ENCODE results near the gene DMRTA2. TPM values are rescaled to one million over a fixed set of nuclear protein-coding genes. Genes with fewer than 3 reads are reported as not detected.

The DMRTA2 gene
- total RNA-seq, 2 donors from 2014 or later = 1.1 TPM; not detected in 1

DNA sequence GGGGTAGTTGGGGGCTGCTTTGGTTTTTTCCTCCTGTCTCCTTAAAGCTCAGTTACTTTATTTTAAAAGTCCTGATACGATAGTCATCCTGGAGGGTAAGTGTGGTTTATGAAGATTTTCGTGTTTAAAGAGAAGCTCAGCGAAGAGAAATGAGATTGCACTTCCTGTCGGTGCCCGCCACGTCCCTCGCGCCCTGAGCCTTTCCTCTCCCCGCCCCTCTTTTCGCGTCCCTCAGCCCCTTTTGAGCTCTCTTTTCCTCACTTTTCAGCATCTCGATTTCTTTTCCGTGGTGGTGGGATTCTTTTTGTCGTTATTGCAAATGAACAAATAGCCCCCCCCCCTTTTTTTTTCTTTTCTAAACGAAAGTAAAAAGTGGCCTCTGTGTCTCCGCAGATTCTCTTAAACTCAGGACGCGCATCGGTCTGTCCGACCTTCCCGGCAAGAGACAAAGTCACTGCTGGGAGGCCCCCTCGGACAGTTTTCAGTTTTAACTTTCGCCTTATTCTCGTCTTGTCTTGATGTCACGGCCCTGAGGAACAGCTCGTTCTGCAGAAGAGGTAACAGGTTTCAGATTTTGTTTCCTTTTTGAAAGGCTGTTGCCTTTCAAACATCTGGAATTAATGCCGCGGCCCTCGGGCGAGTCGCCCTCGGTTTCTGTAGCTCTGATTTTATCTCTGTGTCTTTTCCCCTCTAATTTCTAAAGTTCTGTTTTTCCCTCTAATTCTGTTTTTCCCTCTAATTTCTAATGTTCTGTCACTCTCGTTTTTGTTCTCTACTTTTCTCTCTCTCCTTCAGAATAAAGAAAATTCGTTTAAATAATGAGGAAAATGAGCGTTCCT is 1.0 kb upstream of the DMRTA2 start:
- Histone ChIP-seq H3K27me3 (replicated peaks; ENCODE audit: insufficient read depth) (peaks cover 74% of the 10 kb centered on the region), H3K9me3 (no peaks in the 10 kb centered on the region), H3K36me3 (no peaks in the 10 kb centered on the region), H3K27ac (no peak overlapping the region), H3K4me1 (replicated peaks) (no peaks in the 10 kb centered on the region), H3K4me3 (no peak overlapping the region)
- TF ChIP-seq, protein P1, sequence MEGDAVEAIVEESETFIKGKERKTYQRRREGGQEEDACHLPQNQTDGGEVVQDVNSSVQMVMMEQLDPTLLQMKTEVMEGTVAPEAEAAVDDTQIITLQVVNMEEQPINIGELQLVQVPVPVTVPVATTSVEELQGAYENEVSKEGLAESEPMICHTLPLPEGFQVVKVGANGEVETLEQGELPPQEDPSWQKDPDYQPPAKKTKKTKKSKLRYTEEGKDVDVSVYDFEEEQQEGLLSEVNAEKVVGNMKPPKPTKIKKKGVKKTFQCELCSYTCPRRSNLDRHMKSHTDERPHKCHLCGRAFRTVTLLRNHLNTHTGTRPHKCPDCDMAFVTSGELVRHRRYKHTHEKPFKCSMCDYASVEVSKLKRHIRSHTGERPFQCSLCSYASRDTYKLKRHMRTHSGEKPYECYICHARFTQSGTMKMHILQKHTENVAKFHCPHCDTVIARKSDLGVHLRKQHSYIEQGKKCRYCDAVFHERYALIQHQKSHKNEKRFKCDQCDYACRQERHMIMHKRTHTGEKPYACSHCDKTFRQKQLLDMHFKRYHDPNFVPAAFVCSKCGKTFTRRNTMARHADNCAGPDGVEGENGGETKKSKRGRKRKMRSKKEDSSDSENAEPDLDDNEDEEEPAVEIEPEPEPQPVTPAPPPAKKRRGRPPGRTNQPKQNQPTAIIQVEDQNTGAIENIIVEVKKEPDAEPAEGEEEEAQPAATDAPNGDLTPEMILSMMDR (IDR thresholded peaks at IDR 0.05) = no peak
- intact Hi-C loops (cut with DNase I) = no loop called here
- DNase-seq (ENCODE audit: low spot score) = no peak
- 8% methylated on average over 35 of the region's 35 CpGs for WGBS

DNA sequence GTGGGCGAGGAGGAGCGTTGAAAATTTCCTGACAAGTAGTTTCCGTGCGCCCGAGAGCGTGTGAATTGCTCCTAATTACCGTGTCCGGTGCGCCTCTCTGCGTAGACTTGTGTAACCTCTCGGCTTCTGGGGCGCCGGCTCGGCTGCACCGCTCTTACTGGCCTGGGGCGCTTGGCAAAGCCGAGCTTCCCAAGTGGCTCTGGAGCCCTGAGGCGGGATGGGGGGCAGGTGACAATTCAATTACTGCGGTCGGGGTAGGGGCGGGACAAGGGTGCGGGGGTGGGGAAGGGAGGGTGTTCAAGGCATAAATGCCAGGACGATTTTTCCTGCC is 392 bp upstream of the DMRTA2 start:
- intact Hi-C loops (cut with DNase I) = no loop called here
- Histone ChIP-seq H3K9me3 (no peaks in the 10 kb centered on the region), H3K27me3 (replicated peaks; ENCODE audit: insufficient read depth) (peaks cover 72% of the 10 kb centered on the region), H3K36me3 (no peaks in the 10 kb centered on the region), H3K4me3 (no peak overlapping the region), H3K27ac (no peak overlapping the region), H3K4me1 (replicated peaks) (no peaks in the 10 kb centered on the region)
- TF ChIP-seq POLR2A (IDR thresholded peaks at IDR 0.05) = no peak
- TF ChIP-seq, protein P1 (IDR thresholded peaks at IDR 0.05) = no peak
- no peak for TF ChIP-seq POLR2AphosphoS5 (IDR thresholded peaks at IDR 0.05)
- WGBS = 4% methylated on average over 23 of the region's 23 CpGs
- no peak for DNase-seq (ENCODE audit: low spot score)

DNA sequence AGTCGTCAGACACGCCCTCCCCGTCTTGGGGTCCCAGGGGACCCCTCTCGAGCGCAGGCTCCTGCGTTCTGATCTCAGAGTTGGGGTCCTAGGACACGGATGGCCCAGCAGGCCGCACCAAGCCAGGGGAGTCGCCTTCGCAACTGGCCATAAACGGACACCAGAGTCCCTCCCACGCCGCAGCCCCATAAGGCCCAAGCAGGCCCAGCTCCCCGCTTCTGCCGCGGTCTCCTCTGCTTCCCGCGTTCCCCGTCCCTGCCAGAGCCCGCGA is 633 bp downstream of the DMRTA2 start:
- WGBS = 10% methylated on average over 20 of the region's 21 CpGs
- no peak for DNase-seq (ENCODE audit: low spot score)
- no peak overlapping the region for H3K27ac ChIP-seq
- peaks cover 68% of the 10 kb centered on the region for H3K27me3 ChIP-seq (replicated peaks; ENCODE audit: insufficient read depth)
- H3K4me3 ChIP-seq = no peak overlapping the region
- H3K4me1 ChIP-seq (replicated peaks) = no peaks in the 10 kb centered on the region
- intact Hi-C loops (cut with DNase I) = no loop called here
- H3K9me3 ChIP-seq = no peaks in the 10 kb centered on the region
- no peak for TF ChIP-seq POLR2AphosphoS5 (IDR thresholded peaks at IDR 0.05)
- TF ChIP-seq, protein P1 (IDR thresholded peaks at IDR 0.05) = no peak
- no peak for TF ChIP-seq POLR2A (IDR thresholded peaks at IDR 0.05)
- no peaks in the 10 kb centered on the region for H3K36me3 ChIP-seq

DNA sequence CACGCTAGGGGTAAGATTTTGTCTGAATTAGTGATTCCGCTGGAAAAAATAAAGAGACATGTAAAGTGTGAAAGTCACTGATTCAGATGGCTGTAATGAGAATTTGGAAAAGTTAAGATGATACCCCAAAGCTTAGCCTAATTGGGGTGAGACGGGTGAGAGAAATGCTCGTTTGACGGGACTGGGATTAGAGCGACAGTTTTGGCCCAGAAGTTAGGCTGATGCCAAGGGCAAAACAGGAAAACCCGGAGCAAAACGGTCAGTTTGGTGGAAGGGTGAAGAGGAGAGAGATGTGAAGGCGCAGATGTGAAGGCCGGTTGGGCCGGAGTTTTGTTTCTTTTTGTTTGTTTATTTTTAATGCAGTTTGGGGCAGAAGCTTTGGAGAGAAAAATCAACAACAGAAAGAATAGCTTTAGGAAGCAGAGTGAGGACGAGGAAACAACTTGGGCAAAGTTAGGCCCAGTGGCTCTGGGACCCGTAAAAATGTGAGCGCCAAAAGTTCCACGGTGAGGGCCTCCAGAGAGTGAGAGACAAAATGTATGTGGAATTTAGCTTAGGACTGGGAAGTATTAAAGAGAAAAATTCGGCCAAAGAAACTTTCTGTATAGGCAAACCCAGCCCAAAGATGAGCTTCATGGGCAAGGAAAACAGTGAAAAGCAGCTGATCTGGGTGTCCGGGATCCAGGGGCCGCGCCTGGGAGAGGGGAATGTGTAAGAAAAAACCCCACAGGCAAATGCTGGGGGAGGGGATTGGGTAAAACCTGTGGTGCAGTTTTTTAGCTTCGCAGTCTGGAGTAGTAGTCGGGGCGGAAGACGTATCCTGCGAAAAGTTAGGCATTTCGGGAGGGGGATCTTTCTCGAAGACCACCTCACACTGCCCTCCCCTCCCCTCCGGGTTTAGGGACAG is 1.2 kb downstream of the DMRTA2 start:
- 28% methylated on average over 27 of the region's 27 CpGs for WGBS
- peaks cover 73% of the 10 kb centered on the region for H3K27me3 ChIP-seq (replicated peaks; ENCODE audit: insufficient read depth)
- TF ChIP-seq POLR2AphosphoS5 (IDR thresholded peaks at IDR 0.05) (no peak), POLR2A (IDR thresholded peaks at IDR 0.05) (no peak)
- TF ChIP-seq, protein P1 (IDR thresholded peaks at IDR 0.05) = no peak

More for the DNA sequence above, 1.2 kb downstream of the DMRTA2 start:
- Histone ChIP-seq H3K27ac (no peak overlapping the region), H3K4me1 (replicated peaks) (no peaks in the 10 kb centered on the region), H3K4me3 (no peak overlapping the region), H3K36me3 (no peaks in the 10 kb centered on the region), H3K9me3 (no peaks in the 10 kb centered on the region)
- DNase-seq (ENCODE audit: low spot score) = no peak
- intact Hi-C loops (cut with DNase I) = no loop called here

Measured in prostate gland (tissue), 2 donors.